Activated CD4-positive, alpha-beta memory T cell treated with anti-CD3 and anti-CD28 coated beads for 36 hours (primary cell): ENCODE results near the gene PPP1CB. TPM values are rescaled to one million over a fixed set of nuclear protein-coding genes. Genes with fewer than 3 reads are reported as not detected.

Experiments used
- CTCF ChIA-PET: fragments of 350-600 bp; sonication (Branson Sonifier 250); formaldehyde crosslinking; loops from one replicate; lab custom pipeline; 2021; ENCODE audit warnings: antibody characterized with exemption, inconsistent platforms; lab: Charles Lee
- POLR2A ChIA-PET: fragments of 350-600 bp; sonication (Branson Sonifier 250); formaldehyde crosslinking; loops from one replicate; lab custom pipeline; 2021; ENCODE audit warnings: antibody characterized with exemption; lab: Charles Lee
- DNase-seq: peaks from one replicate; pipeline ENCODE4 v3.0.0-alpha.2; 2020
- H3K27ac Mint-ChIP-seq: one replicate; pipeline ENCODE4 v1.8.0; 2021; ENCODE audit warnings: mixed read lengths
- H3K27me3 Mint-ChIP-seq: one replicate; pipeline ENCODE4 v1.8.0; 2021; ENCODE audit warnings: mixed read lengths
- H3K36me3 Mint-ChIP-seq: one replicate; pipeline ENCODE4 v1.8.0; 2021; ENCODE audit warnings: mixed read lengths
- H3K4me1 Mint-ChIP-seq: one replicate; pipeline ENCODE4 v1.8.0; 2021; ENCODE audit warnings: low read depth, mixed read lengths
- H3K4me3 Mint-ChIP-seq: one replicate; pipeline ENCODE4 v1.8.0; 2021; ENCODE audit warnings: mild to moderate bottlenecking, mixed read lengths
- H3K9me3 Mint-ChIP-seq: one replicate; pipeline ENCODE4 v1.8.0; 2021; ENCODE audit warnings: mixed read lengths
- intact Hi-C: fragments of 100-400 bp; cut with micrococcal nuclease; formaldehyde crosslinking; loops from one replicate; pipeline ENCODE4 v1.15.1; 2023
- total RNA-seq, 2 experiments: library from RNA; stranded (reverse); gene quantifications; one replicate each; pipeline ENCODE4 v1.2.3, GENCODE V29; 2021

Gene PPP1CB
- total RNA-seq, 2 experiments from 2014 or later, result 238 to 256 TPM

- no peaks in the 10 kb centered on the region for H3K9me3 Mint-ChIP-seq
- DNase-seq, result no peak
- ChIA-PET POLR2A (no interaction called here), CTCF (interaction anchor here (0.5 to 4.1 kb wide), 3 partner anchors 108 to 180 kb away, joined by 3 to 20 read pairs (median 3); no protein-coding TSS in a partner anchor)
- intact Hi-C loops, result no loop called here
- peaks cover 9% of the 10 kb centered on the region for H3K36me3 Mint-ChIP-seq
- no peak overlapping the region for H3K4me3 Mint-ChIP-seq
- H3K4me1 Mint-ChIP-seq, result peaks cover 71% of the 10 kb centered on the region
- no peaks in the 10 kb centered on the region for H3K27me3 Mint-ChIP-seq
- H3K27ac Mint-ChIP-seq, result peak overlapping the region; percentile 16
Observed at GRCh38 chr2:28758459-28758858, 6.8 kb downstream of the PPP1CB start.

- POLR2A ChIA-PET, result interaction anchor here (0.6 to 3.6 kb wide), 2 partner anchors 10 to 43 kb away, joined by 3 to 11 read pairs; partner anchors contain the start of gene PPP1CB
- H3K9me3 Mint-ChIP-seq, result no peaks in the 10 kb centered on the region
- H3K36me3 Mint-ChIP-seq, result peaks cover 7% of the 10 kb centered on the region
- CTCF ChIA-PET, result interaction anchor here (1.2 to 2.7 kb wide), 3 partner anchors 32 to 169 kb away, joined by 3 to 33 read pairs (median 5); no protein-coding TSS in a partner anchor
- H3K27ac Mint-ChIP-seq, result peak overlapping the region; percentile 65
- intact Hi-C loops, result no loop called here
- no peaks in the 10 kb centered on the region for H3K27me3 Mint-ChIP-seq
- no peak overlapping the region for H3K4me3 Mint-ChIP-seq
- DNase-seq, result no peak
- H3K4me1 Mint-ChIP-seq, result peaks cover 77% of the 10 kb centered on the region
Observed at GRCh38 chr2:28761420-28761819, 9.8 kb downstream of the PPP1CB start.

- H3K4me1 Mint-ChIP-seq, result peaks cover 83% of the 10 kb centered on the region
- no peaks in the 10 kb centered on the region for H3K9me3 Mint-ChIP-seq
- no peaks in the 10 kb centered on the region for H3K27me3 Mint-ChIP-seq
- no peak overlapping the region for H3K27ac Mint-ChIP-seq
- CTCF ChIA-PET, result interaction anchor here (1.2 to 1.8 kb wide), 2 partner anchors 171 to 198 kb away, joined by 3 to 7 read pairs; no protein-coding TSS in a partner anchor
- intact Hi-C loops, result no loop called here
- peaks cover 14% of the 10 kb centered on the region for H3K36me3 Mint-ChIP-seq
- H3K4me3 Mint-ChIP-seq, result no peak overlapping the region
- no peak for DNase-seq
- POLR2A ChIA-PET, result no interaction called here
Observed at GRCh38 chr2:28764909-28765711, 13.5 kb downstream of the PPP1CB start.

- no peak overlapping the region for H3K27ac Mint-ChIP-seq
- DNase-seq, result no peak
- intact Hi-C loops, result no loop called here
- ChIA-PET POLR2A (no interaction called here), CTCF (interaction anchor here (1.2 to 1.8 kb wide), 2 partner anchors 172 to 199 kb away, joined by 3 to 7 read pairs; no protein-coding TSS in a partner anchor)
- peaks cover 83% of the 10 kb centered on the region for H3K4me1 Mint-ChIP-seq
- no peaks in the 10 kb centered on the region for H3K9me3 Mint-ChIP-seq
- H3K4me3 Mint-ChIP-seq, result no peak overlapping the region
- no peaks in the 10 kb centered on the region for H3K27me3 Mint-ChIP-seq
- peaks cover 12% of the 10 kb centered on the region for H3K36me3 Mint-ChIP-seq
Observed at GRCh38 chr2:28766070-28766469, 14.4 kb downstream of the PPP1CB start.

GRCh38 chr2:28767337-28767736 is 15.7 kb downstream of the PPP1CB start:
- intact Hi-C loops, result no loop called here
- CTCF ChIA-PET, result interaction anchor here (0.6 kb wide), 1 partner anchor 169 kb away, joined by 5 read pairs; no protein-coding TSS in a partner anchor
- peaks cover 9% of the 10 kb centered on the region for H3K36me3 Mint-ChIP-seq
- H3K27me3 Mint-ChIP-seq, result no peaks in the 10 kb centered on the region
- POLR2A ChIA-PET, result no interaction called here
- H3K9me3 Mint-ChIP-seq, result no peaks in the 10 kb centered on the region
- no peak overlapping the region for H3K4me3 Mint-ChIP-seq
- no peak for DNase-seq
- H3K4me1 Mint-ChIP-seq, result peaks cover 82% of the 10 kb centered on the region
- no peak overlapping the region for H3K27ac Mint-ChIP-seq

- Mint-ChIP-seq H3K36me3 (peaks cover 9% of the 10 kb centered on the region), H3K27ac (no peak overlapping the region), H3K27me3 (no peaks in the 10 kb centered on the region), H3K4me3 (no peak overlapping the region), H3K9me3 (no peaks in the 10 kb centered on the region), H3K4me1 (peaks cover 77% of the 10 kb centered on the region)
- intact Hi-C loops, result no loop called here
- CTCF ChIA-PET, result interaction anchor here (2.6 kb wide), 1 partner anchor 174 kb away, joined by 15 read pairs; no protein-coding TSS in a partner anchor
- POLR2A ChIA-PET, result no interaction called here
- DNase-seq, result no peak
Observed at GRCh38 chr2:28768422-28768821, 16.8 kb downstream of the PPP1CB start.

- Mint-ChIP-seq H3K4me3 (no peak overlapping the region), H3K9me3 (no peaks in the 10 kb centered on the region), H3K4me1 (peaks cover 78% of the 10 kb centered on the region)
Observed at GRCh38 chr2:28768952-28769351, 17.3 kb downstream of the PPP1CB start.

GRCh38 chr2:28772351-28772750 is 20.7 kb downstream of the PPP1CB start:
- H3K9me3 Mint-ChIP-seq, result no peaks in the 10 kb centered on the region
- no peak overlapping the region for H3K27ac Mint-ChIP-seq
- no peaks in the 10 kb centered on the region for H3K27me3 Mint-ChIP-seq
- no peak overlapping the region for H3K4me3 Mint-ChIP-seq
- no peak for DNase-seq
- CTCF ChIA-PET, result no interaction called here
- POLR2A ChIA-PET, result no interaction called here
- peaks cover 14% of the 10 kb centered on the region for H3K36me3 Mint-ChIP-seq
- intact Hi-C loops, result no loop called here
- H3K4me1 Mint-ChIP-seq, result peaks cover 63% of the 10 kb centered on the region

More at GRCh38 chr2:28768952-28769351, 17.3 kb downstream of the PPP1CB start:
- no peak for DNase-seq
- CTCF ChIA-PET, result interaction anchor here (2.6 kb wide), 1 partner anchor 174 kb away, joined by 15 read pairs; no protein-coding TSS in a partner anchor
- Mint-ChIP-seq H3K27ac (no peak overlapping the region), H3K36me3 (peaks cover 9% of the 10 kb centered on the region), H3K27me3 (no peaks in the 10 kb centered on the region)
- intact Hi-C loops, result no loop called here
- POLR2A ChIA-PET, result no interaction called here

GRCh38 chr2:28776471-28776870 is 24.8 kb downstream of the PPP1CB start:
- H3K4me3 Mint-ChIP-seq, result no peak overlapping the region
- ChIA-PET CTCF (interaction anchor here (1.1 to 2.0 kb wide), 3 partner anchors 8 to 210 kb away, joined by 4 to 5 read pairs (median 5); no protein-coding TSS in a partner anchor), POLR2A (no interaction called here)
- peaks cover 49% of the 10 kb centered on the region for H3K4me1 Mint-ChIP-seq
- peaks cover 17% of the 10 kb centered on the region for H3K36me3 Mint-ChIP-seq
- H3K27me3 Mint-ChIP-seq, result no peaks in the 10 kb centered on the region
- intact Hi-C loops, result no loop called here
- H3K27ac Mint-ChIP-seq, result peak overlapping the region; percentile 38
- no peak for DNase-seq
- no peaks in the 10 kb centered on the region for H3K9me3 Mint-ChIP-seq

GRCh38 chr2:28778392-28778791 is 26.8 kb downstream of the PPP1CB start:
- H3K27ac Mint-ChIP-seq, result peak overlapping the region; percentile 24
- H3K4me3 Mint-ChIP-seq, result no peak overlapping the region
- no peak for DNase-seq
- H3K4me1 Mint-ChIP-seq, result peaks cover 35% of the 10 kb centered on the region
- H3K27me3 Mint-ChIP-seq, result no peaks in the 10 kb centered on the region
- peaks cover 24% of the 10 kb centered on the region for H3K36me3 Mint-ChIP-seq
- intact Hi-C loops, result no loop called here
- ChIA-PET POLR2A (no interaction called here), CTCF (interaction anchor here (1.2 kb wide), 1 partner anchor 184 kb away, joined by 7 read pairs; no protein-coding TSS in a partner anchor)
- H3K9me3 Mint-ChIP-seq, result no peaks in the 10 kb centered on the region

GRCh38 chr2:28779001-28779400 is 27.4 kb downstream of the PPP1CB start:
- peaks cover 24% of the 10 kb centered on the region for H3K36me3 Mint-ChIP-seq
- H3K4me1 Mint-ChIP-seq, result peaks cover 30% of the 10 kb centered on the region
- no peaks in the 10 kb centered on the region for H3K27me3 Mint-ChIP-seq
- no peaks in the 10 kb centered on the region for H3K9me3 Mint-ChIP-seq
- CTCF ChIA-PET, result interaction anchor here (1.2 kb wide), 1 partner anchor 185 kb away, joined by 7 read pairs; no protein-coding TSS in a partner anchor
- intact Hi-C loops, result no loop called here
- DNase-seq, result no peak
- POLR2A ChIA-PET, result no interaction called here
- H3K4me3 Mint-ChIP-seq, result no peak overlapping the region
- H3K27ac Mint-ChIP-seq, result no peak overlapping the region

- no peak for DNase-seq
- H3K9me3 Mint-ChIP-seq, result no peaks in the 10 kb centered on the region
- H3K4me1 Mint-ChIP-seq, result peaks cover 27% of the 10 kb centered on the region
- H3K27me3 Mint-ChIP-seq, result no peaks in the 10 kb centered on the region
- H3K4me3 Mint-ChIP-seq, result no peak overlapping the region
- intact Hi-C loops, result no loop called here
- peak overlapping the region; percentile 2 for H3K27ac Mint-ChIP-seq
- ChIA-PET CTCF (interaction anchor here (0.6 to 1.2 kb wide), 2 partner anchors 17 to 186 kb away, joined by 3 to 5 read pairs; no protein-coding TSS in a partner anchor), POLR2A (no interaction called here)
- peaks cover 28% of the 10 kb centered on the region for H3K36me3 Mint-ChIP-seq
Observed at GRCh38 chr2:28780496-28780895, 28.9 kb downstream of the PPP1CB start.
